ENCODE data around the gene PCDHGB5.

DNA sequence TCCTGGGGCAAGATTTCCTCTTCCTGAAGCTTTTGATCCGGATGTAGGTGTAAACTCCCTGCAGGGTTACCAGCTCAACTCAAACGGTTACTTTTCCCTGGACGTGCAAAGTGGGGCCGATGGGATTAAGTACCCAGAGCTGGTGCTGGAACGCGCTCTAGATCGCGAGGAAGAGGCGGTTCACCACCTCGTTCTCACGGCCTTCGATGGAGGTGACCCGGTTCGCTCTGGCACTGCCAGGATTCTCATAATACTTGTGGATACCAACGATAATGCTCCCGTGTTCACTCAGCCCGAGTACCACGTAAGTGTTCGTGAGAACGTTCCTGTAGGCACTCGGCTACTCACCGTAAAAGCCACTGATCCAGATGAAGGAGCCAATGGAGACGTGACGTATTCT lies 42.1 kb upstream of the PCDHGB5 start:
- TF ChIP-seq, protein P1, sequence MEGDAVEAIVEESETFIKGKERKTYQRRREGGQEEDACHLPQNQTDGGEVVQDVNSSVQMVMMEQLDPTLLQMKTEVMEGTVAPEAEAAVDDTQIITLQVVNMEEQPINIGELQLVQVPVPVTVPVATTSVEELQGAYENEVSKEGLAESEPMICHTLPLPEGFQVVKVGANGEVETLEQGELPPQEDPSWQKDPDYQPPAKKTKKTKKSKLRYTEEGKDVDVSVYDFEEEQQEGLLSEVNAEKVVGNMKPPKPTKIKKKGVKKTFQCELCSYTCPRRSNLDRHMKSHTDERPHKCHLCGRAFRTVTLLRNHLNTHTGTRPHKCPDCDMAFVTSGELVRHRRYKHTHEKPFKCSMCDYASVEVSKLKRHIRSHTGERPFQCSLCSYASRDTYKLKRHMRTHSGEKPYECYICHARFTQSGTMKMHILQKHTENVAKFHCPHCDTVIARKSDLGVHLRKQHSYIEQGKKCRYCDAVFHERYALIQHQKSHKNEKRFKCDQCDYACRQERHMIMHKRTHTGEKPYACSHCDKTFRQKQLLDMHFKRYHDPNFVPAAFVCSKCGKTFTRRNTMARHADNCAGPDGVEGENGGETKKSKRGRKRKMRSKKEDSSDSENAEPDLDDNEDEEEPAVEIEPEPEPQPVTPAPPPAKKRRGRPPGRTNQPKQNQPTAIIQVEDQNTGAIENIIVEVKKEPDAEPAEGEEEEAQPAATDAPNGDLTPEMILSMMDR (CRISPR knock-in tag; IDR thresholded peaks at IDR 0.05), result no peak
- no peak for TF ChIP-seq KDM1A (CRISPR knock-in tag; IDR thresholded peaks at IDR 0.05)
